Lung (tissue), 12 donors: Measurements from ENCODE around the gene BTD. TPM values are rescaled to one million over a fixed set of nuclear protein-coding genes. Genes with fewer than 3 reads are reported as not detected.
A peak's percentile ranks its signal among the peaks of the same experiment; 100 is the strongest.

Experiments used
- ATAC-seq: fragments of 200-7000 bp; cut with Tn5 transposase; one replicate; pipeline ENCODE4 v1.9.1; 2020; ENCODE audit warnings: moderate number of reproducible peaks; ENCODE audit not compliant: insufficient read depth, low FRiP score
- DNase-seq, 3 donors: peaks; one replicate each; pipeline ENCODE4 v3.0.0-alpha.2; 2013 to 2017
- H3K27ac ChIP-seq, 2 donors: one replicate each; pipeline ENCODE4 v1.5.1; 2013; ENCODE audit warnings: mild to moderate bottlenecking in 2 of 2, moderate library complexity in 2 of 2, control low read depth in 1 of 2, inconsistent platforms in 1 of 2, low read depth in 1 of 2, low read length in 1 of 2
- H3K27me3 ChIP-seq, 3 donors: one replicate each; pipeline ENCODE4 v1.5.1; 2013; ENCODE audit warnings: low read length in 2 of 3; ENCODE audit not compliant: control insufficient read depth in 3 of 3, insufficient read depth in 3 of 3
- H3K36me3 ChIP-seq, 4 donors: one replicate each; pipeline ENCODE4 v1.5.1; 2013; ENCODE audit warnings: low read length in 4 of 4, mild to moderate bottlenecking in 1 of 4, moderate library complexity in 1 of 4; ENCODE audit not compliant: control insufficient read depth in 4 of 4, insufficient read depth in 4 of 4
- H3K4me1 ChIP-seq, 5 donors: one replicate each; pipeline ENCODE4 v1.5.1; 2013; ENCODE audit warnings: low read length in 5 of 5, mild to moderate bottlenecking in 2 of 5, moderate library complexity in 1 of 5; ENCODE audit not compliant: control insufficient read depth in 5 of 5, insufficient read depth in 5 of 5
- H3K4me3 ChIP-seq: one replicate; pipeline ENCODE4 v1.5.1; 2013; ENCODE audit warnings: mild to moderate bottlenecking, control low read depth, moderate library complexity
- H3K9ac ChIP-seq, 2 donors: one replicate each; pipeline ENCODE4 v1.5.1; 2013; ENCODE audit warnings: low read length in 2 of 2, control low read depth in 1 of 2; ENCODE audit not compliant: insufficient read depth in 1 of 2
- H3K9me3 ChIP-seq, 4 donors: one replicate each; pipeline ENCODE4 v1.5.1; 2013; ENCODE audit warnings: low read length in 3 of 4, mild to moderate bottlenecking in 1 of 4, moderate library complexity in 1 of 4; ENCODE audit not compliant: control insufficient read depth in 4 of 4, insufficient read depth in 3 of 4
- CTCF ChIP-seq: IDR thresholded peaks from 2 replicates; pipeline ENCODE4 v1.5.1; 2012; ENCODE audit warnings: mild to moderate bottlenecking; ENCODE audit errors: control extremely low read depth, extremely low read depth
- WGBS, 2 donors: extraction: QIAGEN DNeasy Blood & Tissue Kit; methylation state at CpG; one replicate each; pipeline ENCODE4 v1.1.7; 2013; 5-methylcytosine and 5-hydroxymethylcytosine counted together
- polyA plus RNA-seq, 2 donors: library from polyadenylated mRNA; stranded (reverse); fragments of 200-250 nt; gene quantifications; one replicate each; pipeline ENCODE4 v1.2.1, GENCODE V29; 2013
- total RNA-seq, 2 donors: library from RNA; depleted of rRNA in 1 of 2; stranded (reverse); fragments of >200 nt in 1 of 2; gene quantifications; one replicate each; pipeline ENCODE4 v1.2.1, GENCODE V29; 2014 to 2021
- donor health status: control.
- donor health status: control.
- donor health status: Bipolar disorder and iron deficiency.
- donor health status: healthy.
- donor health status: DM: yes; HTN: yes; CAD: no.

BTD gene
- total and polyA plus RNA-seq, 4 donors = 14.9 to 35.5 (median 18.7) TPM

GRCh38 chr3:15581471-15582394 is 19.8 kb upstream of the BTD start:
- no peaks in the 10 kb centered on the region for H3K4me1 ChIP-seq
- no peak for TF ChIP-seq CTCF
- no peak overlapping the region for H3K4me3 ChIP-seq
- DNase-seq = no peak
- H3K27me3 ChIP-seq = no peaks in the 10 kb centered on the region
- no peak overlapping the region for H3K9ac ChIP-seq
- H3K36me3 ChIP-seq = peaks cover 4 to 16% (median 12%) of the 10 kb centered on the region in 4 donors
- H3K27ac ChIP-seq = no peak overlapping the region
- 93 to 95% methylated on average over 3 of the region's 3 CpGs for WGBS, 2 donors
- no peak for ATAC-seq
- H3K9me3 ChIP-seq = no peaks in the 10 kb centered on the region

DNA sequence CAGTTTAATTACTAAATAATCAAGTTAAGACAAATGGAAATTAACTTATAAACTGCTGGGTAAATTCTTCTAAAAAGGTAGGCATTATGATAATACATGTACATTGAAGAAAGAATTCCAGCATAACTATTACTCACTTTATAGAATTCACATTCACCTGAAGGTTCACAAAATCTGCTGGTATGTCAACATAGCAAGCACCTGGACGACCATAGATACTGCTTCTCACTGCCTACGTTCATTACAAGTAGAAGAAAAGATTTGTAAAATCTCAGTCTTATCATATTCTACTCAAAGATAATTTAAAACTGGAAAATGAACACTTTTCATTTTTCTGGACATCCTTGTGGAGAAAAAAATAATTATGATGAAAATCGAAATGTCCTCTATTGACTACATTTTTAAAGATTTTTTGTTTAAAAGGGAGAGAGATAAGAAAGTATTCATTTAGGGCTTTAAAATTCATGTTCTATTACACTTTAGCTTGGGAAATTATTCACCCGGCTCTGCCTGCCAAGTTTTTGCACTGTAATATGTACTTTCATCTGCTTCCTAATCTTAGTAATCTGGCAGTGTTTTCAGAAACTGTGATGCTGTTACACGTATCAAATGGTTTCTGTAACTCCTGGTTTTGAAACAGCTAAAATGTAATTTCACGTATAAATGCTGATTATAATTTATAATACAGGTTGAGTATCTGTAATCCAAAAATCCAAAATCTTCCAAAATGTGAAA is 16.3 kb upstream of the BTD start:
- 83 to 88% methylated on average over 6 of the region's 6 CpGs for WGBS, 2 donors
- no peak for ATAC-seq
- no peak overlapping the region for H3K9ac ChIP-seq
- no peak overlapping the region for H3K4me3 ChIP-seq
- H3K9me3 ChIP-seq = no peaks in the 10 kb centered on the region
- no peak overlapping the region for H3K27ac ChIP-seq
- no peaks in the 10 kb centered on the region for H3K27me3 ChIP-seq
- peak in 1 of 3 donors; percentile 35 for DNase-seq
- TF ChIP-seq CTCF = no peak
- peaks cover 8 to 18% (median 15%) of the 10 kb centered on the region in 4 donors for H3K36me3 ChIP-seq
- no peaks in the 10 kb centered on the region for H3K4me1 ChIP-seq

GRCh38 chr3:15591242-15591641 is 10.3 kb upstream of the BTD start:
- Histone ChIP-seq H3K27ac (no peak overlapping the region), H3K9me3 (no peaks in the 10 kb centered on the region), H3K27me3 (no peaks in the 10 kb centered on the region), H3K36me3 (peaks cover 1 to 26% (median 10%) of the 10 kb centered on the region in 4 donors), H3K9ac (no peak overlapping the region), H3K4me3 (no peak overlapping the region), H3K4me1 (no peaks in the 10 kb centered on the region)
- 82 to 90% methylated on average over 3 of the region's 3 CpGs for WGBS, 2 donors
- no peak for TF ChIP-seq CTCF
- ATAC-seq (no peak), DNase-seq (no peak)
